COR-L47 (cell line): ENCODE measurements around the gene DCD.
A peak's percentile ranks its signal among the peaks of the same experiment; 100 is the strongest.

ENCODE experiments used
- DNase-seq: peaks from one replicate; lab custom pipeline; 2025; lab: John Stamatoyannopoulos, UW

DCD gene

GRCh38 chr12:54606556-54606955 is 41.6 kb downstream of the DCD start:
- DNase-seq, result no peak

GRCh38 chr12:54605138-54605970 is 42.8 kb downstream of the DCD start:
- no peak for DNase-seq

- DNase-seq, result no peak
Observed at GRCh38 chr12:54604436-54604835, 43.7 kb downstream of the DCD start.

GRCh38 chr12:54603872-54604271 is 44.3 kb downstream of the DCD start:
- DNase-seq, result no peak

- DNase-seq, result no peak
Observed at GRCh38 chr12:54603173-54603814, 44.9 kb downstream of the DCD start.

GRCh38 chr12:54602661-54603060 is 45.5 kb downstream of the DCD start:
- DNase-seq, result no peak

- no peak for DNase-seq
Observed at GRCh38 chr12:54601841-54602240, 46.3 kb downstream of the DCD start.

- DNase-seq, result no peak
Observed at GRCh38 chr12:54598970-54599369, 49.2 kb downstream of the DCD start.

GRCh38 chr12:54596526-54596946 is 51.6 kb downstream of the DCD start:
- peak; percentile 13 for DNase-seq

- no peak for DNase-seq
Observed at GRCh38 chr12:54595471-54595870, 52.7 kb downstream of the DCD start.
